Psoas muscle (tissue), 8 donors: Measurements from ENCODE around the gene AKAP6. TPM values are rescaled to one million over a fixed set of nuclear protein-coding genes. Genes with fewer than 3 reads are reported as not detected.

ENCODE experiments used
- ATAC-seq, 4 donors: fragments of 200-7000 bp; cut with Tn5 transposase; one replicate each; pipeline ENCODE4 v1.9.1; 2020; ENCODE audit warnings: moderate library complexity in 3 of 4, mild to moderate bottlenecking in 2 of 4
- DNase-seq, 2 donors: peaks; one replicate each; pipeline ENCODE4 v3.0.0-alpha.2; 2020
- H3K27ac ChIP-seq: fragments of 200-600 bp; one replicate; pipeline ENCODE4 v1.8.0; 2022
- H3K27me3 ChIP-seq, 3 donors: fragments of 200-600 bp in 1 of 3; one replicate each; pipeline versions ENCODE4 v1.6.1 to v1.8.0; 2013 to 2022; ENCODE audit warnings: low read length in 2 of 3, mild to moderate bottlenecking in 2 of 3, moderate library complexity in 1 of 3; ENCODE audit not compliant: insufficient read depth in 3 of 3
- H3K36me3 ChIP-seq, 2 donors: fragments of 200-600 bp in 1 of 2; one replicate each; pipeline versions ENCODE4 v1.6.1 to v1.8.0; 2013 to 2022; ENCODE audit warnings: low read depth in 1 of 2, mild to moderate bottlenecking in 1 of 2, moderate library complexity in 1 of 2; ENCODE audit not compliant: insufficient read depth in 1 of 2
- H3K4me1 ChIP-seq: fragments of 200-600 bp; one replicate; pipeline ENCODE4 v1.8.0; 2022
- H3K4me3 ChIP-seq: fragments of 200-600 bp; one replicate; pipeline ENCODE4 v1.8.0; 2022; ENCODE audit warnings: mild to moderate bottlenecking
- H3K9me3 ChIP-seq: fragments of 200-600 bp; one replicate; pipeline ENCODE4 v1.8.0; 2022
- WGBS, 3 donors: extraction: QIAGEN DNeasy Blood & Tissue Kit; methylation state at CpG; one replicate each; pipeline versions ENCODE4 v1.1.6 to v1.1.7; 2013; 5-methylcytosine and 5-hydroxymethylcytosine counted together
- intact Hi-C, 2 donors: fragments of 100-400 bp; cut with DNase I; formaldehyde crosslinking; loops; one replicate each; pipeline versions ENCODE4 v1.11.0 to v1.14.2; 2022
- polyA plus RNA-seq, 3 donors: library from polyadenylated mRNA; stranded (reverse); fragments of 200-250 nt; gene quantifications; one replicate each; pipeline ENCODE4 v1.2.3, GENCODE V29; 2013
- total RNA-seq, 4 donors: library from RNA; stranded (reverse); fragmentation: NEBNext Ultra II Directional in 2 of 4; extraction: Animal tissue kit (Norgen Biotek cat#: 25700) in 2 of 4; gene quantifications; one replicate each; pipeline versions ENCODE4 v1.2.1 to v1.2.4, GENCODE V29; 2021 to 2023
- TF ChIP-seq, protein P1 (sequence below): fragments of 200-600 bp; IDR thresholded peaks from one replicate; pipeline ENCODE4 v1.8.0; 2022; ENCODE audit warnings: antibody characterized with exemption
- donor health status: healthy with polysubstance abuse.
- donor health status: DM: no; HTN: no; CAD: no; lungs with moderate emphysema.
- donor health status: Bipolar disorder and iron deficiency.
- donor health status: healthy.
- donor health status: DM: yes; HTN: yes; CAD: no.
- donor health status: DM: no; HTN: no; CAD: no.
- donor health status: DM: no; HTN: no; CAD: no.
- donor health status: DM: yes; HTN: yes; CAD: no.

AKAP6 gene
- total and polyA plus RNA-seq, 7 donors, result 9.1 to 173 (median 113) TPM

DNA sequence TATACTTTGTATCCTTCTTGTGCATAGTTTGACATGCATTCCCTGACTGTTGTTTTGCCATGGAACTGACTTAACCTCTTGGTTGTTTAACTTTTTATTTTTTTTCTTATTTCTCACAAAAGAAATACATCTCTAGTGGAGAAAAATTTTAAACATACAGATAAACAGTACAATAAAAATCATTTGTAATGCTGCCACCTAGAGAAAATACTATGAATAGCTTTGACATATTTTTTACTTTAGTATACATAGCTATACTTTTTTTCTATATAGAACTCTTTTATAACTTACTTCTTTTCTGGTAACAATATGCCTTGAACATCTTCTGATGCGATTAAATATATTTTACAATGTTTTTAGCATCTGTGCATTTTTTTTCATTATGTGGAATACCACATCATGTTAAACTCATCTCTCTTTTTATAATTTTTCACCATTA, 184.5 kb downstream of the AKAP6 start:
- Histone ChIP-seq H3K27me3 (no peaks in the 10 kb centered on the region), H3K4me1 (peaks cover 59% of the 10 kb centered on the region), H3K4me3 (peak overlapping the region; percentile 17), H3K27ac (peak overlapping the region; percentile 91), H3K36me3 (no peaks in the 10 kb centered on the region), H3K9me3 (no peaks in the 10 kb centered on the region)
- intact Hi-C loops, result loop anchor here in 1 of 2 donors (5.0 kb wide), 1 partner anchor 41 kb away; no protein-coding TSS in a partner anchor
- ATAC-seq (no peak), DNase-seq (no peak)
- 62 to 69% (median 67%) methylated on average over 1 of the region's 1 CpG for WGBS, 3 donors
- TF ChIP-seq, protein P1, sequence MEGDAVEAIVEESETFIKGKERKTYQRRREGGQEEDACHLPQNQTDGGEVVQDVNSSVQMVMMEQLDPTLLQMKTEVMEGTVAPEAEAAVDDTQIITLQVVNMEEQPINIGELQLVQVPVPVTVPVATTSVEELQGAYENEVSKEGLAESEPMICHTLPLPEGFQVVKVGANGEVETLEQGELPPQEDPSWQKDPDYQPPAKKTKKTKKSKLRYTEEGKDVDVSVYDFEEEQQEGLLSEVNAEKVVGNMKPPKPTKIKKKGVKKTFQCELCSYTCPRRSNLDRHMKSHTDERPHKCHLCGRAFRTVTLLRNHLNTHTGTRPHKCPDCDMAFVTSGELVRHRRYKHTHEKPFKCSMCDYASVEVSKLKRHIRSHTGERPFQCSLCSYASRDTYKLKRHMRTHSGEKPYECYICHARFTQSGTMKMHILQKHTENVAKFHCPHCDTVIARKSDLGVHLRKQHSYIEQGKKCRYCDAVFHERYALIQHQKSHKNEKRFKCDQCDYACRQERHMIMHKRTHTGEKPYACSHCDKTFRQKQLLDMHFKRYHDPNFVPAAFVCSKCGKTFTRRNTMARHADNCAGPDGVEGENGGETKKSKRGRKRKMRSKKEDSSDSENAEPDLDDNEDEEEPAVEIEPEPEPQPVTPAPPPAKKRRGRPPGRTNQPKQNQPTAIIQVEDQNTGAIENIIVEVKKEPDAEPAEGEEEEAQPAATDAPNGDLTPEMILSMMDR, result peak; percentile 54

DNA sequence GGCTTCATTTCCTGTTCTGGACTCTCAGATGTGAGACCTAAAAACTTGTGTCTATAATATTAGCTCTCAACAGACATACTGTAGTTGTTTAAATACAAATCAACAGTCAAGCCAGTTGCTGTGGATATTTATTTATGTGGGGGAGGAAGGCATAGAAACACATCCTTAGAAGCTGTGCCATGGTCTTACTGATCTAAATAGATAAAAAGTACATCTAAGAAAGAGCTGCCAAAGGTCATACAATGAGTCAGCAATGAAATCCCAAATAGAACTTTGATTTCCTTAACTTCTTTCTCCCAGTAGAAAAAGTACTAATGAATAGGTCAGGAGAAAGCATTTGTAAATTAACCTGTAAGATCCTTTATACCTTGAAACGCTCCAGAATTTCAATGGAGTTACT, 185.1 kb downstream of the AKAP6 start:
- H3K27ac ChIP-seq, result peak overlapping the region; percentile 48
- DNase-seq, result no peak
- intact Hi-C loops, result loop anchor here in 1 of 2 donors (5.0 kb wide), 1 partner anchor 42 kb away; no protein-coding TSS in a partner anchor
- H3K9me3 ChIP-seq, result no peaks in the 10 kb centered on the region
- H3K36me3 ChIP-seq, result no peaks in the 10 kb centered on the region
- H3K4me3 ChIP-seq, result peak overlapping the region; percentile 17
- H3K27me3 ChIP-seq, result no peaks in the 10 kb centered on the region
- peaks cover 53% of the 10 kb centered on the region for H3K4me1 ChIP-seq
- no peak for ATAC-seq
- WGBS, 3 donors, result 0 to 78% (median 0%) methylated on average over 1 of the region's 1 CpG
- TF ChIP-seq, protein P1, result no peak

DNA sequence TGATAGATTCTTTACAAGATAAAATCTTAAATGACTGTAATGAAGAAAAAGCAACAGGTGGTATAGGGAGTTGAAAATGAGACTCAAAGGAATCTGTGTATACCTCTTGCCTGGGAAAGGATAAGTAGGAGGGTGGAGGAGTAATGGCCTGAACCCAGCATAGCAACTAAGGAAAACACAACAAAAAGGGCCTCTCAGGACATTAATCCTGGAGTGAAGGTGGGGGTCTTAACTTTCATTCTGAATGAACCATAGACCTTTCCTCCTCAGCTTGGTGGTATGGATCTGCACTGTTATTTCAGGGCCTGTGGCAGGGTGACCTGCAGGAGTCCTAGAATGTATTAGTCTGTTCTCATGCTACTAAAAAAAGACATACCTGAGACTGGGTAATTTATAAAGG, 185.6 kb downstream of the AKAP6 start:
- ATAC-seq (no peak), DNase-seq (no peak)
- intact Hi-C loops, result loop anchor here in 1 of 2 donors (5.0 kb wide), 1 partner anchor 42 kb away; no protein-coding TSS in a partner anchor
- no peak overlapping the region for H3K4me3 ChIP-seq
- H3K36me3 ChIP-seq, result no peaks in the 10 kb centered on the region
- TF ChIP-seq, protein P1, result no peak
- H3K9me3 ChIP-seq, result no peaks in the 10 kb centered on the region
- H3K27me3 ChIP-seq, result no peaks in the 10 kb centered on the region
- peaks cover 50% of the 10 kb centered on the region for H3K4me1 ChIP-seq
- H3K27ac ChIP-seq, result peak overlapping the region; percentile 48

DNA sequence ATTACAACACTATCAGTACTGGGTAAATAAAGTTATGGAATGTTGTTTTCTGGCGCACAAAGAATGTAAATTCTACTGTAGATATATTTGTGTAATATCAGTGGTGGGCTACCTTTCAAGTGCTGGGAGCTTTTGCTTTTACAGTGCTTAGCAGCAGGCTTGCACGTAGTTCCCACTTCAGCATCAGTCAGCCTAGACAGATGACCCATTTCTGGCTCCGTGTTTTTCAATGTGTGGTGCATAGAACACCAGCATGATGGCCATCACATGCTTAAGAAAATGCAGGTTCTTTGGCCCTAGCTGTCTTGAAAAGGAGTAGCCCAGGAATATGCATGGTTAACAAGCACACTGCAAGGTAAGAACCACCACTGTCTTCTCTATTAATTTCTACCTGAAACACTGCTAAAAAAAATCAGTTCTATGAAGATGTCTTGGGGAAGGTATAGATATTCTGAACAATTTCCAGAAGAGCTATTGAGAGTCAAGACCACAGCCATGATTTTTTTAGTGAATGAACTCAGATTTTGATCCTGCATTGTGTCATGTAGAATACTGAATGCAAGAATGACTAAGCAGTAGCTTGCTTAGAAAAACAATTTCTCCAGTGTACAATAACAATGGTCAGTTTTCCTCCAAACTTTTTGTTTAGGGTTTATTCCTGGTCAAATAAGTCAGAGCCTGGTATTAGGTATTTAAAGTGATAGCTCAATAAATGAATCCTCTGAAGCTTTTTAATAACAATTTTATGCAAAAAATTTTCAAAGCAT, 195.7 kb downstream of the AKAP6 start:
- no peak for DNase-seq
- intact Hi-C loops, result no loop called here
- H3K9me3 ChIP-seq, result no peaks in the 10 kb centered on the region
- no peaks in the 10 kb centered on the region for H3K4me1 ChIP-seq
- H3K36me3 ChIP-seq, result peaks cover 0 to 3% of the 10 kb centered on the region in 2 donors
- H3K27me3 ChIP-seq, result no peaks in the 10 kb centered on the region
- H3K27ac ChIP-seq, result peak overlapping the region; percentile 51
- peak; percentile 53 to 63 (median 62) for ATAC-seq
- TF ChIP-seq, protein P1, result no peak
- 62 to 74% (median 64%) methylated on average over 3 of the region's 3 CpGs for WGBS, 3 donors
- no peak overlapping the region for H3K4me3 ChIP-seq
